ENCODE measurements around the gene ATP1A4.

Gene ATP1A4

DNA sequence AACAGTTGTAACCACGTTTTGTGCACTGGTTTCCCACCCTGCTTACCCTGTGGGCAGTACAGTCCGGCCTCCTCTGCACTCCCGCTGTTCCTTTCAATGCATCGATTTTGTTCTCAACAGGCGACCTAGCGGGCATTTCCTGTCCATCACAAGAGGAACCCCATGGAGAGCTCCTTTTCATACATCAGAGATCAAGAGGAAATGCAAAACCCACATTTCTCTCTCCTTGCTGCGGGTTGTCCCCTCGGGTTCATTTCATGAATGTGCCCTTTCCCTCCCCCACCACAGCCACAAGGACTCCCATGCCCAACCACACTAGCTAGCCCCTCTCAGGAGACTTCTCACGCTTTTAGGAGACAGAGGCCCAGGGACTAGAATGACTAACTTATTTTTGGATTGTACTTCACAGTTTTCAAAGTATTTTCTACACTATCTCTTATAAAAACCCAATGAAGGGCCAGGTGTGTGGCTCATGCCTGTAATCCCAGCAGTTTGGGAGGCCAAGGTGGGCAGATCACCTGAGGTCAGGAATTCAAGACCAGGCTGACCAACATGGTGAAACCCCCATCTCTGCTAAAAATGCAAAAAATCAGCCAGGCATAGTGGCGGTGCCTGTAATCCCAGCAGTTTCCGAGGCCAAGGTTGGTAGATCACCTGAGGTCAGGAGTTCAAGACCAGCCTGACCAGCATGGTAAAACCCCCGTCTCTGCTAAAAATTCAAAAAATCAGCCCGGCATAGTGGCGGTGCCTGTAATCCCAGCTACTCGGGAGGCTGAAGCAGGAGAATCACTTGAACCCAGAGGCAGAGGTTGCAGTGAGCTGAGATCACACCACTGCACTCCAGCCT lies 18.4 kb downstream of the ATP1A4 start:
- Mint-ChIP-seq H3K4me3 (no peak overlapping the region), H3K36me3 (ENCODE audit: insufficient read depth) (no peaks in the 10 kb centered on the region), H3K4me1 (peaks cover 11% of the 10 kb centered on the region), H3K27ac (ENCODE audit: low read depth) (no peak overlapping the region), H3K27me3 (peaks cover 64% of the 10 kb centered on the region), H3K9me3 (no peaks in the 10 kb centered on the region)
- ATAC-seq (replicated peaks; ENCODE audit: extremely low read depth, poor library complexity, severe bottlenecking) (peak; percentile 6), DNase-seq (ENCODE audit: low spot score in 2 of 2) (no peak)

- no peak for ATAC-seq (replicated peaks; ENCODE audit: extremely low read depth, poor library complexity, severe bottlenecking)
- H3K36me3 Mint-ChIP-seq (ENCODE audit: insufficient read depth): no peaks in the 10 kb centered on the region
- peaks cover 11% of the 10 kb centered on the region for H3K4me1 Mint-ChIP-seq
- H3K27me3 Mint-ChIP-seq: peaks cover 54% of the 10 kb centered on the region
- no peak overlapping the region for H3K4me3 Mint-ChIP-seq
- H3K9me3 Mint-ChIP-seq: no peaks in the 10 kb centered on the region
- no peak overlapping the region for H3K27ac Mint-ChIP-seq (ENCODE audit: low read depth)
- no peak for DNase-seq (ENCODE audit: low spot score in 2 of 2)
Measured at GRCh38 chr1:160171354-160171753, 20.0 kb downstream of the ATP1A4 start.

- peaks cover 11% of the 10 kb centered on the region for H3K4me1 Mint-ChIP-seq
- DNase-seq (ENCODE audit: low spot score in 2 of 2) (no peak), ATAC-seq (replicated peaks; ENCODE audit: extremely low read depth, poor library complexity, severe bottlenecking) (no peak)
- no peaks in the 10 kb centered on the region for H3K36me3 Mint-ChIP-seq (ENCODE audit: insufficient read depth)
- H3K27me3 Mint-ChIP-seq: peaks cover 48% of the 10 kb centered on the region
- no peaks in the 10 kb centered on the region for H3K9me3 Mint-ChIP-seq
- no peak overlapping the region for H3K4me3 Mint-ChIP-seq
- no peak overlapping the region for H3K27ac Mint-ChIP-seq (ENCODE audit: low read depth)
Measured at GRCh38 chr1:160171980-160172379, 20.6 kb downstream of the ATP1A4 start.

- Mint-ChIP-seq H3K27ac (ENCODE audit: low read depth) (no peak overlapping the region), H3K9me3 (no peaks in the 10 kb centered on the region), H3K27me3 (peaks cover 55% of the 10 kb centered on the region), H3K4me1 (no peaks in the 10 kb centered on the region), H3K4me3 (no peak overlapping the region), H3K36me3 (ENCODE audit: insufficient read depth) (no peaks in the 10 kb centered on the region)
- ATAC-seq (replicated peaks; ENCODE audit: extremely low read depth, poor library complexity, severe bottlenecking): no peak
- no peak for DNase-seq (ENCODE audit: low spot score in 2 of 2)
Measured at GRCh38 chr1:160177231-160177630, 25.8 kb downstream of the ATP1A4 start.

DNA sequence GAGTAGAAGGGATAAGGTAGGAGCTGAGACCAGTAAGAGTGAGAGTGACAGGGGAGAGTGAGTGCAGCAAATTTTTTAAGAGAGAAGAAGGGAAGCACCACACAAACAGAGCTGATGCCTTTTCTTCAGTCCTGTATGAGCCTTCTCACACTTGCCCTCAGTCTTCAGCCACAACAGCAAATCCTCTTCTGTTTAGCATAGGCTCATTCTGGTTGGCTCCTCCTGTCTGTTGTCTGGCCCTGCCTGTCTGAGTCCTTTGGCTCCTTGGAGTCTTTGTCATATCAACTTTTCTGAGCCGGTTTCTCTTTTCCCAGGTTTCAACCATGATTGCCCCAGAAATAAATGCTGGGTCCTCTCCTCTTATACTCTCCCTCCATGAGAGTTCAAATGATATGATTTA lies 26.3 kb downstream of the ATP1A4 start:
- H3K4me1 Mint-ChIP-seq: no peaks in the 10 kb centered on the region
- peaks cover 51% of the 10 kb centered on the region for H3K27me3 Mint-ChIP-seq
- no peak overlapping the region for H3K4me3 Mint-ChIP-seq
- H3K9me3 Mint-ChIP-seq: no peaks in the 10 kb centered on the region
- H3K36me3 Mint-ChIP-seq (ENCODE audit: insufficient read depth): no peaks in the 10 kb centered on the region
- DNase-seq (ENCODE audit: low spot score in 2 of 2): no peak
- H3K27ac Mint-ChIP-seq (ENCODE audit: low read depth): no peak overlapping the region
- ATAC-seq (replicated peaks; ENCODE audit: extremely low read depth, poor library complexity, severe bottlenecking): no peak

GRCh38 chr1:160178731-160179130 lies 27.3 kb downstream of the ATP1A4 start:
- Mint-ChIP-seq H3K27ac (ENCODE audit: low read depth) (no peak overlapping the region), H3K9me3 (no peaks in the 10 kb centered on the region), H3K4me1 (no peaks in the 10 kb centered on the region), H3K4me3 (no peak overlapping the region), H3K36me3 (ENCODE audit: insufficient read depth) (no peaks in the 10 kb centered on the region), H3K27me3 (peaks cover 41% of the 10 kb centered on the region)
- no peak for DNase-seq (ENCODE audit: low spot score in 2 of 2)
- ATAC-seq (replicated peaks; ENCODE audit: extremely low read depth, poor library complexity, severe bottlenecking): no peak

DNA sequence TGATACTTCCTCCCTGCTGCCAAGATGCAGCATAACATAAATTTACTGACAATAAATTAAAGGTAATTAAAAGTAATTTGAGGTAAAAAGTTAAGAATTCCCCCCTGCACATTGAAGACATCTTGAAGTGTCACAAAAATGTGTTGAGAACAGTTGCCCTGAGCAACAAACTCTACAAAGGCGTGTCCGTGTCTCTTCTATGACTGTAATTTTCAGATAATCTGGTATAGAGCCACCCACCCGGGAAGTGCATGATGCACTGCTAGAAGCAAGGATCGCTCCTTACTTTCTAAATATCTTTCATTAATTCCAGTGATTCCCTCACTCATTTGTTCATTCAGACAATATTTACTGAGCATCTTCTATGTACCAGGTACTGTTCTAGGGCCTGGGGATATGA lies 27.9 kb downstream of the ATP1A4 start:
- no peak overlapping the region for H3K27ac Mint-ChIP-seq (ENCODE audit: low read depth)
- no peaks in the 10 kb centered on the region for H3K36me3 Mint-ChIP-seq (ENCODE audit: insufficient read depth)
- no peak overlapping the region for H3K4me3 Mint-ChIP-seq
- peaks cover 35% of the 10 kb centered on the region for H3K27me3 Mint-ChIP-seq
- no peaks in the 10 kb centered on the region for H3K4me1 Mint-ChIP-seq
- DNase-seq (ENCODE audit: low spot score in 2 of 2) (no peak), ATAC-seq (replicated peaks; ENCODE audit: extremely low read depth, poor library complexity, severe bottlenecking) (no peak)
- no peaks in the 10 kb centered on the region for H3K9me3 Mint-ChIP-seq

- Mint-ChIP-seq H3K27ac (ENCODE audit: low read depth) (no peak overlapping the region), H3K36me3 (ENCODE audit: insufficient read depth) (no peaks in the 10 kb centered on the region), H3K4me1 (no peaks in the 10 kb centered on the region)
Measured at GRCh38 chr1:160186246-160186645, 34.8 kb downstream of the ATP1A4 start.

DNA sequence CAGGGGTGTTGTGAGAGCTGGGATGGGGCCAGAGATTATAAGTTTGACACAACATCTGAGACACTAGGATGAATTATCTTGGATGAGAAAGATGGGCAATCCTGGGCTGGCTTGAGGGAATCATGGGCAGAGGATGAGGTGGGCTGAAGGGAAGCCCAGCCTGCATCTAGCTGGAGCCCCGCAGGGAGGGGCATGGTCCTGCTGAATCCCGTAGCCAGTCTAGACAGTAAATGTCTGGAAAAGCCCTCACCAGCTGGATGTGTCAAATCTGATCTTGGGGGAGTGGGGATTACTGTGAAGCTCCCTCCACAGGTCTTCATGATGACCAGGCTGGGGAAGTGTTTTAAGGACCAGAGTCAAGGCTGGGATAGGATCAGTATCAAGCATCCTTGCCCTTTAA lies 35.3 kb downstream of the ATP1A4 start:
- peaks cover 24% of the 10 kb centered on the region for H3K27me3 Mint-ChIP-seq
- DNase-seq (ENCODE audit: low spot score in 2 of 2): no peak
- ATAC-seq (replicated peaks; ENCODE audit: extremely low read depth, poor library complexity, severe bottlenecking): no peak
- H3K27ac Mint-ChIP-seq (ENCODE audit: low read depth): no peak overlapping the region
- no peaks in the 10 kb centered on the region for H3K36me3 Mint-ChIP-seq (ENCODE audit: insufficient read depth)
- H3K4me1 Mint-ChIP-seq: no peaks in the 10 kb centered on the region
- no peak overlapping the region for H3K4me3 Mint-ChIP-seq
- no peaks in the 10 kb centered on the region for H3K9me3 Mint-ChIP-seq

More at GRCh38 chr1:160186246-160186645, 34.8 kb downstream of the ATP1A4 start:
- ATAC-seq (replicated peaks; ENCODE audit: extremely low read depth, poor library complexity, severe bottlenecking) (no peak), DNase-seq (ENCODE audit: low spot score in 2 of 2) (no peak)
- no peaks in the 10 kb centered on the region for H3K9me3 Mint-ChIP-seq
- H3K27me3 Mint-ChIP-seq: peaks cover 29% of the 10 kb centered on the region
- no peak overlapping the region for H3K4me3 Mint-ChIP-seq

GRCh38 chr1:160187407-160187806 lies 36.0 kb downstream of the ATP1A4 start:
- Mint-ChIP-seq H3K4me3 (no peak overlapping the region), H3K27ac (ENCODE audit: low read depth) (no peak overlapping the region), H3K9me3 (no peaks in the 10 kb centered on the region), H3K36me3 (ENCODE audit: insufficient read depth) (no peaks in the 10 kb centered on the region), H3K27me3 (peaks cover 19% of the 10 kb centered on the region), H3K4me1 (no peaks in the 10 kb centered on the region)
- ATAC-seq (replicated peaks; ENCODE audit: extremely low read depth, poor library complexity, severe bottlenecking): no peak
- DNase-seq (ENCODE audit: low spot score in 2 of 2): no peak

DNA sequence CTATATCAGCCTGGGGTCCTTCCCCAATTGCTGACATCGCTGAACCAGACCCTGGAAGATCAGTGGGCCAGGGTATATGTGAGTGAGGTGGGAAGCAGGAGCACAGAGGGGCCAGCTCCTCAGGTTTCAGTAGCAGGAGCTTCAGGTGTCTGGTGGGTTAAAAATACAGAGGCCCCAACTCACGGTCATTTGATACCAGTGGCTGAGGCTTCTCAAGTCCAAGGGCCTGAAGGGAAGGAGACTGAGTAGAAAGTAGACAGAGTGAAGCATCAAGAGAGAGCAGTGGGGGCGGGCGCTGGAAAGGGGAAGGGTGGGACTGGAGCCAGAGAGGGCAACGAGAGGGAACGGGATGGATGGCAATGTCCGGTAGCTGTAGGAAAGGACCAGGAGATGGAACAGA lies 36.9 kb downstream of the ATP1A4 start:
- Mint-ChIP-seq H3K4me1 (no peaks in the 10 kb centered on the region), H3K27ac (ENCODE audit: low read depth) (no peak overlapping the region), H3K36me3 (ENCODE audit: insufficient read depth) (no peaks in the 10 kb centered on the region), H3K27me3 (peaks cover 19% of the 10 kb centered on the region), H3K4me3 (no peak overlapping the region), H3K9me3 (no peaks in the 10 kb centered on the region)
- no peak for ATAC-seq (replicated peaks; ENCODE audit: extremely low read depth, poor library complexity, severe bottlenecking)
- DNase-seq (ENCODE audit: low spot score in 2 of 2): no peak

DNA sequence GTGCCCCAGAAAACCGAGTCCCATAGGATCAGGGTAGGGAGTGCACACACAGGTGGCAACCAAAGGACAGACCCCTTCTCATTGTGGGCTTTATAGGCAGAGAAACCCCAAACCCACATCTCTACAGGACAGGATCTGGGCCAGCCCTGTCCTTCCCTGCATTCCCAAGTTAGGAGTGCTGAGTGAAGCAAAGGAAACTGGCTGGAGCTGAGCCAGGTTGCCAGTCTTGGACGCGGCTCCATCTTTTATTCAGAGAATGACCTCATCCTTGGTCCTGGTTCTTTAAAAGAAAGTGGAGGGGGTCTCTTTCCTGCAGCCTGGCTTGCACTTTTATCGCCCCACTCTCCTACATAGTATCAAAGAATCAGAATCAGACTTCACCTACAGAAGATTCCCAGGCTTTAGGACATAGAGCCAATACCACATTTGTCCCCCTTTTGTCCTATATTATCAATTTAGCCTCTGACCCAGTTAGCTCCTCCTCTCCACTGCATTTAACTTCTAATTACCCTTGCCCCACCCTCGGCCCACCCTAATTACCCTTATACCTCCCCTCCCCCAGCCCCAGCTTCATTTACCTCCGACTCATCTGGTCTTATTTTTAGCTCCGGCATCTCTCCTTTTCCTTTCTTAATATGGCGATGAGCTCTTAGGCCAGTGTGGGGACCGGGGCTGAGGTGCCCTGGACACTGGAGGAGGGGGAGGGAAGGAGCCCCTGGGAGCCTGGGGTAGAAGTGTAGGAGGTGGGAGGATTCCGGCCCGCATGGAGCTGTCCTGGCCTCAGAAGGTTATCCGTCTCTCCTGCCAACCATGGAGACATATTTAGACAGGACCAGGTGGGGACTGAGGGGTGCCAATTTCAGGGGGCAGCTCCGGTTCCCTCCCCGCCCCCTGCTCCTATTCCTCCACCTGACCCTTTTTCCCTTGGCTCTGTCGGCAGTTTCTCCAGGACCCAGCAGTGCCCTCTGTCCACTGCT lies 38.5 kb downstream of the ATP1A4 start, which contains the start of gene CASQ1:
Gene CASQ1, plus strand, starts transcription at position 927 of the 977 bp plus-strand sequence. CDS start 177 bp downstream, outside the sequence.
- Mint-ChIP-seq H3K4me1 (no peaks in the 10 kb centered on the region), H3K27me3 (peaks cover 19% of the 10 kb centered on the region), H3K4me3 (no peak within 1 kb of the TSS), H3K27ac (ENCODE audit: low read depth) (no peak within 1 kb of the TSS), H3K9me3 (no peaks in the 10 kb centered on the region), H3K36me3 (ENCODE audit: insufficient read depth) (no peaks in the 10 kb centered on the region)
- ATAC-seq (replicated peaks; ENCODE audit: extremely low read depth, poor library complexity, severe bottlenecking) (no peak), DNase-seq (ENCODE audit: low spot score in 2 of 2) (no peak)

Measured in central memory CD8-positive, alpha-beta T cell (primary cell).